GM10266 (cell line): ENCODE results near the gene NCOR2.

Source experiments
- DNase-seq: peaks from one replicate; pipeline ENCODE4 v3.0.0; 2012; ENCODE audit errors: extremely low spot score
- TF ChIP-seq, protein P1 (sequence below): IDR thresholded peaks from 2 replicates; pipeline ENCODE4 v1.5.1; 2012; ENCODE audit warnings: mild to moderate bottlenecking, low read depth; ENCODE audit not compliant: control insufficient read depth, insufficient read depth; ENCODE audit errors: missing control alignments

NCOR2 gene

DNA sequence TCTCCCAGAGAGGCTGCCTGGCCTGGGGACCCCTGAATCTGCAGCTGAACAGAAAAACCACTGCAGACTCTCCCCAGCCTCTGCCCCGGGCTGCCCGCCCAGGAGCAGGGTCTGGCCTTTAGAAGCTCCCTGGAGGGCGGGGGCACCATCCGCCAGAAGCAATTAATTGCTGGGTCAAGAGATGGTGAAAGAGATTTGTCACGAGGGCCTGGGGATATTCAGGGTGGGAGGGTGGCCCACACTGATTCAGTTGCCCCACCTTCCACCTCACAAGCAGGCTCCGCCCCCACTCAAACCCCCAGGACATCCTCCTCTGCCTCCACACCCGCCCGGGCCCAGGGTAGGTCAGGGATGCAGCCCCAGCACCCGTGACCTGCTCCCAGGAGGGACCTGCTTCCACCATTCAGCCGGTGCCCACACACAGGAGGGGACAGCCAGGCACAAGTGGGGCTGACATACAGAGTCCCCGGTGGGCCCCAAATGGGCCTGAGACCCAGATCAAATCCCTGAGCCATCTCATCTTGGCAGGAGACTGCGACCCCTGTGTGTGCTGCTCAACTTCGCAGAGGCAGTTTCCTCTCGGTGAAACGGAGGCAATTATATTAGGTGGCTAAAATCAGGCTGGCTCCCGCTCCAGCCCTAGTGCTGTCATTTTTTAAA, 23.0 kb downstream of the NCOR2 start:
- DNase-seq, result no peak
- TF ChIP-seq, protein P1, sequence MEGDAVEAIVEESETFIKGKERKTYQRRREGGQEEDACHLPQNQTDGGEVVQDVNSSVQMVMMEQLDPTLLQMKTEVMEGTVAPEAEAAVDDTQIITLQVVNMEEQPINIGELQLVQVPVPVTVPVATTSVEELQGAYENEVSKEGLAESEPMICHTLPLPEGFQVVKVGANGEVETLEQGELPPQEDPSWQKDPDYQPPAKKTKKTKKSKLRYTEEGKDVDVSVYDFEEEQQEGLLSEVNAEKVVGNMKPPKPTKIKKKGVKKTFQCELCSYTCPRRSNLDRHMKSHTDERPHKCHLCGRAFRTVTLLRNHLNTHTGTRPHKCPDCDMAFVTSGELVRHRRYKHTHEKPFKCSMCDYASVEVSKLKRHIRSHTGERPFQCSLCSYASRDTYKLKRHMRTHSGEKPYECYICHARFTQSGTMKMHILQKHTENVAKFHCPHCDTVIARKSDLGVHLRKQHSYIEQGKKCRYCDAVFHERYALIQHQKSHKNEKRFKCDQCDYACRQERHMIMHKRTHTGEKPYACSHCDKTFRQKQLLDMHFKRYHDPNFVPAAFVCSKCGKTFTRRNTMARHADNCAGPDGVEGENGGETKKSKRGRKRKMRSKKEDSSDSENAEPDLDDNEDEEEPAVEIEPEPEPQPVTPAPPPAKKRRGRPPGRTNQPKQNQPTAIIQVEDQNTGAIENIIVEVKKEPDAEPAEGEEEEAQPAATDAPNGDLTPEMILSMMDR, result no peak

GRCh38 chr12:124543590-124544310, 23.7 kb downstream of the NCOR2 start:
- DNase-seq, result no peak
- TF ChIP-seq, protein P1, result no peak

- TF ChIP-seq, protein P1, result no peak
- DNase-seq, result no peak
Observed at GRCh38 chr12:124543052-124543589, 24.3 kb downstream of the NCOR2 start.

DNA sequence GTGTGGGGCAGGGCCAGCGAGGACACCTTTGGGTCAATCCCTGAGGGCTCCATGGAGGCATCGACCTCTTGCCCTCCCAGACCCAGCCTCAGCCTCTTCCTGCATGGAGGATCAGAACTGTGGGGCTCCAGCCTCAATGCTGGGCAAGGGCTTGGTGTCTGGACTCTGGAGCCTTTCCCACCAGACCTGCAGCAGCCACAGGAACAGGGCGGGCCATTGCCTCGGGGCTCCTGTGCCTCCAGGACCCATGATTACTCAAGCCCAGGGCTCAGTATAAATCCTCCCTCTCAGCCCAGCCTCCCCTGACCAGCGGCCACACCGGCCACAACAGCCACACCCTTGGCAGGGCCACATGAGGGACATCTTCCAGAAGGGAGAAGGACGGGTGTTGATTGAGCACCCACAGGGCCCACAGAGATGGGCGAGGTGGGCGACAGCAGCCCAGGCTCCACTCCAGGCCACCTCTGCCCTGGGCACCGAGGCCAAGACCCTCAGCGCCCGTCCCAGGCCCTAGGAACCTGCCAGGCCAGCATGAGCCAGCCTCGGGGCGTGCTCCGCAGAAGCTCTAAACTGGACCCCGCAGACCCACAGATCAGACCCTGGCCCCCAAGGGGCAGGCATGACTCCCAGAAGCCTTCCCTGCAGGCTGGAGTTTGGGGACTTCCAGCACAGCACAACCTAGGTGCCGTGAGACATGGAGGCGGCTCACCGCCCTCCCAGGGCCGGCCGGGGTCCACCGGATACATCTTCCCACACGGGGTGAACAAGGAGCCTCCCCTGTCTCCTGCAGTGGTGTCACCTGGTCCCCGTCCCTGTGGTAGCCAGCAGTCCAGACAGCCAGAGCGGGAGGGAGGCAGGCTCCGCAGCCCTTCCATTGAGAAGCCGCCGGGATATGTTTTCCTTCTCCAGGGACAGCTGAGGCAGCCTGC, 25.1 kb downstream of the NCOR2 start:
- TF ChIP-seq, protein P1, result no peak
- no peak for DNase-seq

- DNase-seq, result no peak
- TF ChIP-seq, protein P1, result no peak
Observed at GRCh38 chr12:124541322-124541721, 26.1 kb downstream of the NCOR2 start.

GRCh38 chr12:124539084-124540041, 28.0 kb downstream of the NCOR2 start:
- TF ChIP-seq, protein P1, result no peak
- DNase-seq, result no peak
